ENCODE measurements around the gene WNK4.

DNA sequence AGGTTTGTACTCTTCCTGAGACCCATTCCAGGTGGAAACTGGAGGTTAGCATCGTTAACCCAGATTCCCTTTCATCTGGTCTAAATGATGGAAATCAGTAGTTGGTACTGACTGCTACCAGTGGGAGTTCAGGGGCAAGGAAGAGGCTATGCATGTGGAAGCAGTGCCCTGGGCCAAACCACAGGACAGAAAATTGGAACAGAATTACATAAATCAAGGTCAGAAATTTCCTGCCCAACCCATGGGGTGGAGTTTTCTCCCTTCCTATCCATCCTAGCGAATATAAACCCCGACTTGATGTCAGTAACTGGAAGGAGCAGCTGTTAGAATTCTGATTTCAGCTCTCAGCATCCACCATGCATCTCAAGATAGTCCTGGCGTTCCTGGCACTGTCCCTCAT lies 63.9 kb downstream of the WNK4 start, which contains the start of gene AOC2:
- no peak for TF ChIP-seq CTCF (IDR thresholded peaks at IDR 0.05)
- TF ChIP-seq NFYB (CRISPR knock-in tag; conservative IDR thresholded peaks at IDR 0.05; ENCODE audit: low read depth): no peak
- no peak for TF ChIP-seq RELA (CRISPR knock-in tag; IDR thresholded peaks at IDR 0.05; ENCODE audit: borderline replicate concordance)
- TF ChIP-seq CBFB (CRISPR knock-in tag; IDR thresholded peaks at IDR 0.05; ENCODE audit: low read depth): no peak
- TF ChIP-seq, protein P1, sequence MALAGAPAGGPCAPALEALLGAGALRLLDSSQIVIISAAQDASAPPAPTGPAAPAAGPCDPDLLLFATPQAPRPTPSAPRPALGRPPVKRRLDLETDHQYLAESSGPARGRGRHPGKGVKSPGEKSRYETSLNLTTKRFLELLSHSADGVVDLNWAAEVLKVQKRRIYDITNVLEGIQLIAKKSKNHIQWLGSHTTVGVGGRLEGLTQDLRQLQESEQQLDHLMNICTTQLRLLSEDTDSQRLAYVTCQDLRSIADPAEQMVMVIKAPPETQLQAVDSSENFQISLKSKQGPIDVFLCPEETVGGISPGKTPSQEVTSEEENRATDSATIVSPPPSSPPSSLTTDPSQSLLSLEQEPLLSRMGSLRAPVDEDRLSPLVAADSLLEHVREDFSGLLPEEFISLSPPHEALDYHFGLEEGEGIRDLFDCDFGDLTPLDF (CRISPR knock-in tag; IDR thresholded peaks at IDR 0.05): no peak
- TF ChIP-seq, protein P2, sequence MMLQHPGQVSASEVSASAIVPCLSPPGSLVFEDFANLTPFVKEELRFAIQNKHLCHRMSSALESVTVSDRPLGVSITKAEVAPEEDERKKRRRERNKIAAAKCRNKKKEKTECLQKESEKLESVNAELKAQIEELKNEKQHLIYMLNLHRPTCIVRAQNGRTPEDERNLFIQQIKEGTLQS (CRISPR knock-in tag; conservative IDR thresholded peaks at IDR 0.05): no peak
